ENCODE results near the gene USP30. TPM values are rescaled to one million over a fixed set of nuclear protein-coding genes. Genes with fewer than 3 reads are reported as not detected.

USP30 gene
- total and polyA plus RNA-seq, 9 of the 15 experiments (the other 6 are each of a cell fraction or from before 2014, with no cell fraction given) = 1.4 to 15.2 (median 7.0) TPM

DNA sequence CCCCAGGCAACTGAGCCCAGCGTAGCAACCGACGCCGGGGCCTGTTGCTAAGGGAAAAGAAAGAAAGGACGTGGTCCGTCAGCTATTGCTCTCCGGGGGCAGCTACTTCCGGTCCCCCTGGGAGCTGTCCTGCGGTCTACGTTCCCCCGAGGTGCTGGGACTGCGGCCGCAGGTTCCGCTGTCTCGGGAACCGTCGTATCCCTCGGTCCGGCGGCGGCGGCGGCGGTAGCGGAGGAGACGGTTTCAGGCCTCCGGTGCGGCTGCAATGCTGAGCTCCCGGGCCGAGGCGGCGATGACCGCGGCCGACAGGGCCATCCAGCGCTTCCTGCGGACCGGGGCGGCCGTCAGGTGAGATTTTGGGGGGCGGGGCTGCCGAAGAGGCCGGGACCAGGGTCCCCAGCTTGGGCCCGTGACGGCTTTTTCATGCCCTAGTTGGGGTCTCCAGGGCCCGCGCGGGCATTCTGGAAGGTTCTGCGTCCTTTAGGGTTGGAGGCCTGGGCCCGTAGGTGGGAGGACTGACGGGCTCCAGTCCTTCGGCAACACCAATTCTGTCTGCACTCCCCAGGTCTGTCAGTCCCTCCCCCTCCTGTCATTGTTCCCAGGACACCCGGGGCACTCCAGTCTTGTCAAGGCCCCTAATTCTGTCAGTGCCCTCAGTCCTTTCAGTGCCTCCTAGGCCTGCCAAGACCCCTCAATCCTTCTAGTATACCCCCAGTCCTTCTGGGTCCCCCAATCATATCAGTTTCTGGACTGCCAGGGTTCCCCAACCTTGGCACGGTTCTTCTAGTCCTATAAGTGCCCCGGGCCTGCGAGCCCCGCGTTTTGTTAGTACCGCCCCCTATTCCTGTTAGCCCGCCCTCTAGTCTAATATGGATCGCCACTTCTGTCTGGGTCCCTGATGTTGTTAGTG is at the start of gene USP30 (continued):
- TF ChIP-seq, protein P1, sequence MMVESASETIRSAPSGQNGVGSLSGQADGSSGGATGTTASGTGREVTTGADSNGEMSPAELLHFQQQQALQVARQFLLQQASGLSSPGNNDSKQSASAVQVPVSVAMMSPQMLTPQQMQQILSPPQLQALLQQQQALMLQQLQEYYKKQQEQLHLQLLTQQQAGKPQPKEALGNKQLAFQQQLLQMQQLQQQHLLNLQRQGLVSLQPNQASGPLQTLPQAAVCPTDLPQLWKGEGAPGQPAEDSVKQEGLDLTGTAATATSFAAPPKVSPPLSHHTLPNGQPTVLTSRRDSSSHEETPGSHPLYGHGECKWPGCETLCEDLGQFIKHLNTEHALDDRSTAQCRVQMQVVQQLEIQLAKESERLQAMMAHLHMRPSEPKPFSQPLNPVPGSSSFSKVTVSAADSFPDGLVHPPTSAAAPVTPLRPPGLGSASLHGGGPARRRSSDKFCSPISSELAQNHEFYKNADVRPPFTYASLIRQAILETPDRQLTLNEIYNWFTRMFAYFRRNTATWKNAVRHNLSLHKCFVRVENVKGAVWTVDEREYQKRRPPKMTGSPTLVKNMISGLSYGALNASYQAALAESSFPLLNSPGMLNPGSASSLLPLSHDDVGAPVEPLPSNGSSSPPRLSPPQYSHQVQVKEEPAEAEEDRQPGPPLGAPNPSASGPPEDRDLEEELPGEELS (CRISPR knock-in tag; IDR thresholded peaks at IDR 0.05; ENCODE audit: borderline replicate concordance) = peak; percentile 24; the same call in 1 of the 2 replicates
- TF ChIP-seq ZNF695 (CRISPR knock-in tag; IDR thresholded peaks at IDR 0.05) = no peak
- no peak for TF ChIP-seq ZNF561 (CRISPR knock-in tag; conservative IDR thresholded peaks at IDR 0.05)
- TF ChIP-seq, protein P2, sequence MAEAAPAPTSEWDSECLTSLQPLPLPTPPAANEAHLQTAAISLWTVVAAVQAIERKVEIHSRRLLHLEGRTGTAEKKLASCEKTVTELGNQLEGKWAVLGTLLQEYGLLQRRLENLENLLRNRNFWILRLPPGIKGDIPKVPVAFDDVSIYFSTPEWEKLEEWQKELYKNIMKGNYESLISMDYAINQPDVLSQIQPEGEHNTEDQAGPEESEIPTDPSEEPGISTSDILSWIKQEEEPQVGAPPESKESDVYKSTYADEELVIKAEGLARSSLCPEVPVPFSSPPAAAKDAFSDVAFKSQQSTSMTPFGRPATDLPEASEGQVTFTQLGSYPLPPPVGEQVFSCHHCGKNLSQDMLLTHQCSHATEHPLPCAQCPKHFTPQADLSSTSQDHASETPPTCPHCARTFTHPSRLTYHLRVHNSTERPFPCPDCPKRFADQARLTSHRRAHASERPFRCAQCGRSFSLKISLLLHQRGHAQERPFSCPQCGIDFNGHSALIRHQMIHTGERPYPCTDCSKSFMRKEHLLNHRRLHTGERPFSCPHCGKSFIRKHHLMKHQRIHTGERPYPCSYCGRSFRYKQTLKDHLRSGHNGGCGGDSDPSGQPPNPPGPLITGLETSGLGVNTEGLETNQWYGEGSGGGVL (CRISPR knock-in tag; IDR thresholded peaks at IDR 0.05) = no peak
- TF ChIP-seq ZKSCAN3 (CRISPR knock-in tag; IDR thresholded peaks at IDR 0.05) = no peak
- no peak for TF ChIP-seq GTF2F1 (IDR thresholded peaks at IDR 0.05; ENCODE audit: low read depth, low read length)
- TF ChIP-seq ZNF143 (CRISPR knock-in tag; IDR thresholded peaks at IDR 0.05) = no peak
- TF ChIP-seq HNRNPL (IDR thresholded peaks at IDR 0.05; ENCODE audit: low read depth, low read length) = no peak
- TF ChIP-seq MCM5 (IDR thresholded peaks at IDR 0.05; ENCODE audit: low read depth) = no peak
- TF ChIP-seq ZNF644 (tag; IDR thresholded peaks at IDR 0.05; ENCODE audit: low read depth) = no peak; the same call in 1 of the 2 replicates

Data from K562 (cell line).